COLO668 (cell line): ENCODE data around the gene ENTPD2.
"Not testable (repeated sequence)": the region's sequence is repeated elsewhere in the genome, so short reads cannot be mapped to it uniquely, and the experiment has no call there.

Experiments
- DNase-seq: peaks from one replicate; lab custom pipeline; 2025; ENCODE audit not compliant: unreplicated experiment; lab: John Stamatoyannopoulos, UW

Gene ENTPD2

DNA sequence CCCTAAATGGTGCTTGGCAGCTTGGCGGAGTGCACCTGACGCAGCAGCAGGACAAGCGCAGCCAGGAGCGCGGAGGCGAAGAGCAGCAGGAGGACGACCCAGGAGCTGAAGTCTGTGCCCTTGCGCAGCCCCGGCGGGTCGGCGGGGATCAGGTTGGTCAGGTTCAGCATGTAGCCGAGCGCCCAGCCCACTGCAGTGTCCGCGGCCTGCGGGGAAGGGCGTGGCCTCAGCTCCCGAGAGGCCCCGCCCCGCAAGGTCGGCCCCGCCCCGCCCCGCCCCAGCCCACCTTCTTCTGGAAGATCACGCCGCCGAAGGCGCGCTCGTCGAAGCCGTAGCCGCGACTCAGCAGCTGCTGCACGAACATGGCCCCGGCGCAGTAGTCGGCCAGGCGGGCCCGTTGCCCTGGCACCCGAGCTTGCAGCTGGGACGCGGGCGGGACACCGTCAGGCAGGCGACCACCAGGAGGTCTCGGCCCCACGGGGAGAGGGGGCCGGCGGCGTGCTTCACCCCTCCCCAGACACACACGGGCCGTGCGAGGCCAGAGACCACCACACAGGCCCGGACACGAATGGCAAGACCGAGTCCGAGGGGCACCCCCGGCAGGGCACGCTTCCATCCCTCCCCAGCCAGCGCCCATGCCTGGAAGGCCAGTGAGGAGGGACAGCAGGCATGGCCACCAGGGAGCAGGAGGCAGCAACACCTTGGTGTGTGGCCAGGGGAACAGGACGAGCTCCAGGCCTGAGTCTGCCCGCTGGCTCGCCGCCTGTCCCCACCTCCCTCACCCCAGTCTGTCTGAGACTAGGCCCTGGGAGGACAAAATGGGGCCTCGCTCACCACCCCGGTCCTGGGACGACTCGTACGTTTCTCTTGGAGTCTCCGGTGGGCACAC, 5.0 kb downstream of the ENTPD2 start:
- no peak for DNase-seq

DNA sequence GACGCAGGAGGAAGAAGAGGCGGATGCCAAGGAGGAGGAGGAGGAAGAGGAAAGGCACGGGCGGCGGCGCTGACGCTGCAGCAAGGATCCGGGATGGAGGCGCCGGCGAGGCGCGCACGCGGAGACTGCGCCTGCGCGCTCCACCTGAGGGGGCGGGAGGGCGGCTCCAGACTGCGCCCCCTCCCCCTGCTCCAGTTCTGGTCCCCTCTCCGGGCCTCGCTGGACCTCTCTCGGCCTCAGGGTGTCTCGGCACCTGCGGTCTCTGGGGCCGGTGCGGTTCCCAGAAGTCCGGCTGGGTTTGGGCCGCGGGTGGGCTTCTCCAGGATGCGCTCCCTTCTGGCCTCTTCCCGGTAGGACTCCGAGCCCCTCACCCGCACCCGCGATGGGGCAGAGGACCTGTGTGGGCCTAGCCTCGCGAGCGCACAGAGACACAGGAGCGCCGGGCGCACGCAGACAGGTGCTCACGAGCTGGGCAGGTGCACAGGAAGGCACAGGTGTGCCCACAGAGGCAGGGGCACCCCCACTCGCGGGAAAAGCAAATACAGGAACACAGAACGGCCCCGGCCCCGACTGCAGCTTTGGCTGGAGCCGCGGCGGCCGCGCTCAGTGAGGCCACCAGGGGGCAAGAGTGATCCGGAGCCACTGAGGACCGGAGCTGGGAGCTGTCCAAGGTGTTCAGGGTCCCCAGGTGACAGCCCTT, 7.6 kb downstream of the ENTPD2 start, which contains the start of gene NPDC1:
TSS of gene NPDC1 (minus strand) at position 90 of the 700 bp plus-strand sequence. CDS start 188 bp downstream, outside the sequence.
- DNase-seq, result peak; percentile 98

DNA sequence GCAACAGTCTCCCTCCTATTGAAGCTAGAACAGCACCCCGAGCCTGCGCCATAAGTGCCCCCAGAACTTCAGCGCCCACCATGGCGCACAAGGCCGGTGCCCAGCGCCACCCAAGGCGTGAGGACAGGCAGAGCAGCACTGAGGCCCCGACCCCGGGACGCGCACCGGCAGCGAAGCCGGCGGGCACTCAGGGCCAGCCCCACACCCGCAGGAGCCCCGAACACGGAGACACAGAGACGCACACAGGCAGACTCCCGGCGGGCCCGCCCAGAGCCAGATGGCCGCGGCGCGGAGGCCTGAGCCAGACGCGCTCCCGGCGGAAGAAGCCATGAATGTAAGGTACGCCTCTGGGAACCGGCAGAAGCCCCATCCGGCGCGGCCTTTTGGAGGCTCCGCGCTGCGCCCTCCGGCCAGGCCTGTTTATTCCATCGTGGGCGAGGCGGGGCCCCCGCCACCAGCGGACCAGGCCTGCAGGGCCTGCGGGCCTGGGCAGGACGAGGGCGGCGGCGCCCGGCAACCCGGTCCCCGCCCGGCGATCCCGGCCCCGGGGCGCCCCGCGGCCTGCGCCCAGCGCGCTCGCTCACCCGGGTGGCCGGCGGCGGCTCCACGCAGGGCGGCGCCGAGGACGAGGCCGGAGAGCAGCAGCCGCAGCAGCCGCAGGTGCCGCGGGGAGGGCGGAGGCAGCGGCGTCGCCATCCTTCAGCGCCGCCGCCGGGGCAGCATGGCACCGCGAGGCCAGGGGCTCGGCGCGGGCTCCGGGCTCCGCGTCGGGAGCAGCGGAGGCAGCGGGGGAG, 8.4 kb downstream of the ENTPD2 start:
- peak; percentile 76 for DNase-seq

DNA sequence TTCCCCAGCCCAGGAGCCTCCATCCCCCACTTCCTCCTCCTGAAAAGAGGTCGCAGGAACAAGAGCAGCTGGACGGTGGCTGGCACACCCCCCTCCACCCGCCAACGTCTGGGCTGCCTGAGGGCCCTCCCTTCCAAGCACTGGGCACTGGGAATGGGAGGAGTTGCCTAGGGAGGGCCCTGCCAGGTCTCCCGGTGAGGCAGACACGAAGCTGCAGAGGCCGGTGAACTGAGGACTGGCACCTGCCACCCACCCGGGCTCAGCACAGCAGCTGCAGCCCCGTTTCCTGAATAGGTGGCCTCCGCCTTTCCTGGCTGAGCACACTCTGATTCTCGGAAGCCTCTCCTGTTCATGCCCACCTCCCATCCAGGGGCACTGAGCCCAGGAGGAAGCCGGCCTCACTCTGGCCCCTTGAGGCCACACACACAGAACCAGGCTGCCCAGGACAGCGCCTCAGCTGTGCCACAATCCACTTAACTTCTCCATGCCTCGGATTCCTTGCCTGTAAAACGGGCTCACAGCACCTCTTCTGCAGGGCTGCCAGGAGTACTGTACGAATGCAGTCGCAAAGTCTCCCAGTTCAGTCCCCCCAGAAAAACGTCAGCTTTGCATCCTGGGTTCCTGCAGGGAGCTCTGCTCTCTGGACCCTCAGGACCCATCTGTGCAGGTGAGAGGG, 9.2 kb downstream of the ENTPD2 start:
- DNase-seq, result peak; percentile 84

DNA sequence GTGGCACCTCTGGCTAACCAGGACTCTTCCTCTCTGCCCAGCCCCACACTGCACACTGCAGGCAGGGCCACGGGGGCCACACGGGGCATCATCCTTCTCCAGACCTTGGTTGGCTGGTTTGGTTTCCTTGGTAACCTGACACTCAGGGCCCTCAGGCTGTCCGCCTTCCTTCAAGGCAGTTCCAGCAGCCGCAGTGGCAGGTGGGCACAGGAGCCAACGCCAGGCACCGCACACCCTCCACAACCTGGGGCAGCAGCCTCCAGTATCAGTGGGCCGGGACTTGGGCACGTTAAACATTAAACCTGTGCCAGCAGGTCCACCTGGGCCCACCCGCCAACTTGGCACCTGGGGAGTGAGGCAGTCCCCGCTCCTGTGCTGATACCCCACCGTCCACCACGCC, 9.8 kb downstream of the ENTPD2 start:
- DNase-seq, result peak; percentile 72

DNA sequence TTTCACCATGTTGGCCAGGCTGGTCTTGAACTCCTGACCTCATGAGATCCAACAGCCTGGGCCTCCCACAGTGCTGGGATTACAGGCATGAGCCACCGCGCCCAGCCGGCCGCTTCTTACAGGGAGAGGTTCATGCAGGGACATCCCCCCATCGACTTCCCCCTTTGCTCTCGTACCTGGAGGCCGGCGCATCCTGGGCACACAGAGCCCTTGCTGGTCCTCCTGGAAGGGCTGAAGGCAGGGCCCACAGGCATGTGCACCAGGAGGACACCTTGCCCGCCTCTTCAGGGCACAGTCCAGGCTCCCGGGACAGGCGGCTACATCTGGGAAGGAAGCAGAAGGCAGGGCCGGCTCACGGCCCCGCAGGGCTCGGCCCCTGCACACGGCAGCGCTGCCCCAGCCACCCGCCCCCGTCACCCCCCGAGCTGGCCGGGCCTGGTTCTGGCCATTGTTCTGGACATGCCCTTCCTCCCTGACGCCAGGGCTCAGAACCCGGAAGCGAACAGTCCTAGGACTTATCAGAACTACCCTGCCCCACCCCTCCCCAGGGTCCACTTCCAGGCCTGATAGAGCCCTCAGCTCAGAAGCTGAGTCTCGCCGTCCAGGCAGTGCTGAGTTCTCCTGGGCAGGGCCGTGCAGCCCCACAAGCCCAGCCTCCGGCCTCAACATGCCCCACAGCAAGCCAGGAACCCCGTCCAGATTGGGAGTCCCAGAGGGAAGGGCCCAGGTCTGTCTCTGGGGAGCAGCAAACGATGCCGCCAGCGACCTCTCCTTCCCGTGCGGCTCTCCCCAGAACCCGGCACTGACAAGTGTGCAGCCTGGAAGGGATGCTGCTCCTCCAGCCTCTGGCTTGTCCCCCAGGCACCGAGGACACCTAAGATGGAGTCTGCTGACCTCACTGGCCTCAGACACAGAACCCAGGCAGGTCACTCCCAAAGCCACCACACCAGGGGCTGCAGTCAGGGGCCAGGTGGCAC, 10.8 kb downstream of the ENTPD2 start:
- no peak for DNase-seq

DNA sequence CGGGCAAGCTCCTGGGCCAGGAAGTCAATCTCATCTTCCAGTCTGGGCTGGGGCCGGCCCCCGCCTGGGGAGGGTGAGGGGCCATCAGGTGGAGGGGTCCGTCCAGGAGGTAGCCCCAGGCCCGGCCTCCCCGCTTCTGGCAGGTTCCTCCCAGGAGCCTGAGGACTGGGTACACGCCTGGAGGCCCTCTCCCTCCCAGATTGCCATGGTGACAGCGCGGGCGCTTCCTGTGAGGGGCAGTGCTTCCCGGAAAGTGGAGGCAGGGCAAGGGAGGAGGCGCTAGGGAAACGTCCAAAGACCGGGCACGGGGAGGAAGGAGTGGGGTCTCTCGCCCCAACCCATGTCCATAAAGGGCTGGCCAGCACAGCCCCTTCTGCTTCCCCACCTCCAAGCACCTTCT, 12.7 kb downstream of the ENTPD2 start:
- no peak for DNase-seq

DNA sequence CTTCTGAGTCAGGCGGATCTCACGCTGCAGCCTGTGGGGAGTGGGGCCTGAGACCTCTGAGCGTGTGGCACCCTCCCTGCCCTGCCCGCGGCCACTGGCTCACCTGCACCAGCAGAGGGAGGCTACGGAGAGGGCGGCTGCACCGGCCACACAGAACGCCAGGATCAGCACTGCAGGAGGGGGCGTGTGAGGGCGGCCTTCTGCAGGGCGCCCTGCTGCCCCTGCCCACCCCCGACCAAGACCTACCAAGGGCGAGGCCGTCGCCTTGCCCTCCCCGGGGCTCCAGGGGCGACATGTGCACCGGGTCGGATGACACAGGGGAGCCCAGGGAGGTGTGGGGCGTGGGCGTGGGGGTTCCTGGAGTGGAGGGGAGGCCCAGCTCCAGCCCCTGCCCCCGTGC, 13.3 kb downstream of the ENTPD2 start:
- DNase-seq, result no peak

DNA sequence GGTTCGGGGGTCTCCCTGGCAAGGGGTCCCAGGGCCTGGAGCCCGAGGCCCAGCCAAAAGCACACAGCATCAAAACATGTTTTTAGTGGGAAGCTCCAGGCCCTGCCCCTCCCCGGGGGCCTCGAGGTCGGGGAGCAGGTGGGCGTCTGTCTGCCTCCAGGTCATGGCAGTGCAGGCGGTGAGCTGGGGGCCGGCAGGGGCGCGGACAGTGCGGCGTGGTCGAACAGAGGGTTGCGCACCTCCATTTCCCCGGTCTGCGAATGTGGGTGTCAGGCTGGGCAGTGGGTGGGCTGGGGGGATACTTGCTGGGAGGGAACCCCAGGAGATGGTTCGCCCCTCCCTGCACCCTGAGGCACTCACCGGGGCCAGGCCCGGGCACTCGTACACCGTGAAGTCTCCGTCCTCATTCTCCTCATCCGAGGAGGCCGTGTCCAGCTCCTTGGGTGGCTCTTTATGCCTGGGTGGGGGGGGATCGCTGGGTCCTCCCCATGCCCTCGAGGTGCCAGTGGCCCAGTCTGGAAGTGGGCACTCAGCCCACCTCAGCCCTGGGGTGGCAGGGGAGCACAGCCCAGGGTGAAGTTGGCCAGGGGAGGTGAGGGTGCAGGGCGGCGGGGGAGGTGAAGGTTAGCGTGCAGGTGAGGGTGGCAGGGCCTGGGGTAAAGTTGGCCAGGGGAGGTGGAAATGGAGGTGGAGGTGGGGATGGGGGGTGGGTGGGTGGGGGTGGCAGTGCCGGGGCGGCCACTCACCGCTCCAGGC, 14.1 kb downstream of the ENTPD2 start:
- DNase-seq, result no peak

DNA sequence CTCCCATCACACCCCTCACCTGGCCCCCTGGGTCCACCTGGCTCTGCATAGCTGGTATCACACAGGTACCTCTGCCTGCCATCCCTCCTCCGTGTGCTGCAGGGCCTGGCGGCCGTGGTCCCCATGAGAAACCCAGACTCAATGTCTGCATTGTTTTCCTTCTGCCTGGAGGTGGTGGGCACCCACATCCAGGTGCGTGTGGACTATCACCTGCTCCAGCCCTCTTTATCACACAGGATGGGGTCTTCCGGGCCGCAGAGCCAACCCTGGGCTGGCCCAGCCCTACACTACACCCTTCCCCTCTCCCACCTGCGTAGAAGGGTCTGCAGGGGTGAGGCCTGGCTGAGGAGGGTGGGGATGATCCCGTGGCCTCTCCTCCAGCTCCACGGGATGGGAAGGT, 14.9 kb downstream of the ENTPD2 start:
- no peak for DNase-seq

DNA sequence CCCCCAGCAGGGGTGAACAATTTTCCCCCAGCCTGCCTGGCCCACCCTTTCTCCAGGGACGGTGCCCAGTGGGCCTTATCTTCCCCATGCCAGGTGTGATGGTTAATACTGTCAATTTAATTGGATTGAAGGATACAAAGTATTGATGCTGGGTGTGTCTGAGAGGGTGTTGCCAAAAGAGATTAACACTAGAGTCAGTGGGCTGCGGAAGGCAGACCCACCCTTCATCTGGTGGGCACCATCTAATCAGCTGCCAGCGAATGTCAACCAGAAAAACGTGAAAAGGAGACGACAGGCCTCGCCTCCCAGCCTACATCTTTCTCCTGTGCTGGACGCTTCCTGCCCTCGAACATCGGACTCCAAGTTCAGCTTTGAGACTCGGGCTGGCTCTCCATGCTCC, 16.4 kb downstream of the ENTPD2 start:
- no peak for DNase-seq

DNA sequence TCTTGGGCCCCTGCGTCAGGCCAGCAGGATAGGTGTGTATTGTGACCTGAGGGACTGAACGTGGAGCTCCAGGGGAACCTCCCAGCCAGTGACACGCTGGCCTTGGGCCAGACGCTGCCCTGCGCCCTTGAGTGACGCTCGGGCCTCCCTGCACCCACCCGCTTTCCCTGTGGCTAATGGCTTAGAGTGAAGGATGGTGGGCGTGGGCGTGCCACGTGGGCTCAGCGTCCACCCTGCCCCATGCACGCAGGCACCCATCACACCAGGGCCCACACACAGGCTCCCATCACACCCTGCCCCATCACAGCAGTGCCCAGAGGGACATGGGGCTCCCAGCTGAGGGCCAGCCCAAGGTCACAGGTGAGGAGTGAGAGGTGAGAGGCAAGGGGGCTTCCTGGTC, 16.8 kb downstream of the ENTPD2 start:
- DNase-seq, result no peak

DNA sequence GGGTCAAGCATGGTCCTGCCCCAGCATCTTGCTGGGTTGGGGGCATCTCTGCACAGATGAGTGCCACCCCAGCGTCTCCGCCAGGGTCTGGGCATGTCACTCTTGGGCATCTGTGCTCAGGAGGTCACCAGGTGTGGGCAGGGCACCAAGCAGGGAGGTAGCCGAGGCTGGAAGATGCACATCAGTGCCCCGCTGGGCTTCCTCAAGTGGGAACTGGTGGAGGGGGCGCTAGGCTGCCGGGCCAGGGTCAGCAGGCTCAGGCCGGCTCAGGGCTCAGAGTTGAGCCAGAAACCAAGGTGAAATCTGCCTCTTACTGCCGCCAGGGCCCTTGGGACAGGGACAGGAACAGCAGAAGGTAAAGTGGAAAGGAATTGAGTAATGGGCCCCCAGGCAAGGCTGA, 17.9 kb downstream of the ENTPD2 start:
- no peak for DNase-seq

DNA sequence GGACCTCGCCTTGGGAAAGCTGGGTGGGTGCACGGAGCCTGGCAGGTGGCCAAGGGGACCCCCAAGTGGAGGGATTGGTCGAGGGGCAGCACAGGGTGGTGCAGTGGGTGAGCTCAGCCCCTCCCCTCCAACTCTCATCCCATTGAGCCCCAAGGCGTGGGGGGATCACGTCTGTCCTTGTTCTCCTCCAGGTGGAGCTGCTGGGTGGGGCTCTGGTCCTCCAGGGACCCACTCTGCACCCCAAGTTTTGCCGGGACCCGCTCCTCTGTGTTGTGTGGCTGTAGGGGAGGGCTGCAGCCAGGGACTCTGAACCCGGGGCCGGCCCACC, 18.4 kb downstream of the ENTPD2 start:
- DNase-seq, result no peak

DNA sequence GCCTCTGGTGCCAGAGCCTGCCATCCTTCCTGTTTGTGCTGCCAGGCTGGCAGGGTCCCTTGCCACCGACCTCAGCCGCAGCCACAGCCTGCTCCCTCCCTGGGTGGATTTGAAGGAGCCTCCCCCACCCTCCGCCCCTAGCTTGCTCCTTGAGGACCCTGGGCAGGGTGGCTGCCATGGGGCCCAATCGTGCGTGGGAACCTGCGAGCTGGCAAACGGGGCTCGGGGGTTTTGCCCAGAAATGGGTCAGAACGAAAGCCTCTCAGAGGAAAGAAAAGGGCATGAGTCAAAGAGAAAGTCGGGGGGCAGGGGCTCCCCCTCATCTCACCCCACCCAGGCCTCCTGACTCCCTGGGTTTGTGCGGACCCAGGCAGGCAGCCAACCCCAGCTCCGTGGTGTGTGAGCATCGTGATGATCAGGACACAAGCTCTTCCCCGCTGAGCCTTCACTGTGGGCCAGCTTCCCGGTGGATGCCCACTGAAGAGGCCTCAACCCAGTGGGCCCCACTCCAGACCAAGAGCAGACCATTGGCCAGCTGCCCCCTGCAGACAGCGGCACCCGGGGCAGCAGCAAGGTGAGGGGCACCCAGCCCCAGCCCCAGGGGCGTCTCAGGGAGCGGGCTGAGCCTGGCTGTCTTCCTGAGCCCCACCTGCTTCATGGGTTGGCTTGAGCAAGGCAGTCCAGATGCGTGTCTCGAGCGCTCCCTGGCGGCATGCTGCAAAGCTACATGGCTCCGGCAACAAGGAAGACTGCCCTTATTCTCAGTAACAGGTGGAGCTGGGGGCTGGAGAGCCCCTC, 19.0 kb downstream of the ENTPD2 start:
- peak; percentile 90 for DNase-seq

DNA sequence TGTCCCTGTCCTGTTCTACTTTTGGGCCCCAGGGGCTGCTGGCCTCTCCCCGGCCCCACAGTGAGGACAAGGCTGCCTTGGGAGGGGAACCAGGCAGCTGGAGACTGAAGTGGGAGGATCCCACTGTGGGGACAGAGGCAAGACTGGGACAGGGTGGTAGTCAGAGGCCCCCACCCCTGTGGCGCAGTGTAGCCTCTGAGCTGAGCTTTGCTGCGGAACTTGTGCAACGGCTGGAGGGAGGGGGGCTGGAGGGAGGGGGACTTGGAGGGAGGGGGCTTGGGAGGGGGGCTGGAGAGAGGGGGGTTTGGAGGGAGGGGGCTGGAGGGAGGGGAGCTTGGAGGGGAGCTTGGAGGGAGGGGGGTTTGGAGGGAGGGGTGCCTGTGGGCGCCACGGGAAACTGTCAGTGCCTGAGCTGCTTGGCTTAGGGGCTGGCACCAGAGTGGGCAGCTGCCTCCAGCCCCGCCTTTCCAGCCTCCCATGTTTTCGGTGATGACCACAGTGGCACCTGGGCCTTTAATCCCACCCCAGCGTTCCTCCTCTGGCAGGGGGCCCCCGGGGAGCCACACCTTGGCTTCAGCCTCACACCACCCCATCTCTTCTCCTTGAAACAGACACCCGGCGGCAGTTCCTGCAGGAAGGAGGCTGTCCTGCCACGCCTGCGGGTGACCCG, 19.7 kb downstream of the ENTPD2 start:
- peak; percentile 48 for DNase-seq

DNA sequence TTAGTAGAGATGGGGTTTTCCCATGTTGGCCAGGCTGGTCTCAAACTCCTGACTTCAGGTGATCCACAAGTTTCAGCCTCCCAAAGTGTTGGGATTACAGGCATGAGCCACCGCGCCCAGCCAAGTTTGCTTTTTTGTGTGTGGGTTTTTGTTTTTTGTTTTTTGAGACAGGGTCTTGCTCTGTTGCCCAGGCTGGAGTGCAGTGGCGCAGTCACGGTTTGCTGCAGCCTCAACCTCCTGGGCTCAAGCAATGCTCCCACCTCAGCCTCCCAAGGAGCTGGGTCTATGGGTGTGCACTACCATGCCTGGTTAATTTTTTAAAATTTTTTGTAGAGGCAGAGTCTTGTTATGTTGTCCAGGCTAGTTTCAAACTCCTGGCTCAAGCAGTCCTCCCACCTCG, 20.4 kb downstream of the ENTPD2 start:
- not testable (repeated sequence) for DNase-seq

DNA sequence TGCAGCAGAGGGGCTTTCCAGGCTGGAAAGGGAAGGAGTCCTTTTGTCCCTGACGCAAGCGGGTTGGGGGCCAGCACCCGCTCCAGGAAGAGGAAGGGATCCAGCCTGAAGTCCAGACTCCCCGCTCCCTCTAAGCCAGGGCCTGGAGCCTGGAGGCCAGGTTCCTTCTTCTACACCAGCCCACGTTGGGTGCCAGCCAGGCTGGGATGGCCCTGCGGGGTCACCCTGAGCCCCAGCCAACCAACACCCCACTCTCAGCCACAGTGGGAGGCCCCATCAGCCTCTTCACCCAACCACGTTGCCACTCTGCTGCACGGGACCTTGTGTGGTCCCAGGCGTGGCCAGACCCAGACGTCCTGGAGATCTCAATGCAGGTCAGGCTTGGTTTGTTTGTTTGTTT, 21.0 kb downstream of the ENTPD2 start:
- no peak for DNase-seq
